HG02884 (cell line): ENCODE measurements around the gene LMO3.

Experiments used
- ATAC-seq: cut with Tn5 transposase; IDR thresholded peaks from one replicate; pipeline ENCODE4 v1.9.1; 2021; ENCODE audit warnings: mild to moderate bottlenecking, moderate library complexity; ENCODE audit not compliant: unreplicated experiment

Gene LMO3

DNA sequence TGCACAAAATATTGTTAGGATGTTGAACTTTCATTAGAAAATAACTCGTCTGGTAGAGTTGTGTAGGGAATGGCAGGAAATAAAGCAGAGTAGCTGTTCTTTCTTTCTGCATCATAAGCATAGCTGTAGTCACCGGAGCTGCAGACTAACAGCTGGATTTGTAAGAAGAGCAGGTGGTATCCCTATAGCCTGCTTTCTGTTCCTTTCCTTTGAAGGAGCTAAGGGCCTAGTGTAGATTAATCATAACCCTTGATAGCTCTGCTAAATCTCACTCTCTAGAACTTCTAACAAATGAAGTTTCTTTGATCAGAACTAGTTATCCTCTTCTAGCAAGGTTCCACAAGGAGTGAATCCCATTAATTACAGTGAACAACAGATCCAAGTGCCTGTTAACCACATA lies 3.5 kb downstream of the LMO3 start:
- no peak for ATAC-seq

DNA sequence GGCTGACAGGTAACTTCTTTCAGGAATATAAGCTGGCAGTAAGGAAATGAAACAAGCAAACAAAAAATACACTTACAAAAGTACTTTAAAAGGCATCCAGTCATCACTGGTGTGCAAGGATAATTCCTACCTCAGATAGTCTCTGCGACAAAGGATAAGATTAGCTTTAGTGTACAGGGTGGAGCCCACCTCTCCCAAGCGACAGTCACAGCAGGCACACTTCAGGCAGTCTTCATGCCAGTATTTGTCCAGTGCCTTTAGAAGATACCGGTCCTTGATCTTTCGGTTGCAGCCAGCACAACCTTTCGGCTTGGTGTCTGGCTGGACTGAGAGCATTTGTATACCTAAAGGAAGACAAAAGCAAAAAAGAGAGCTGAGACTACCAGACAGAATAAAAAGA lies 5.4 kb downstream of the LMO3 start:
- ATAC-seq, result no peak

DNA sequence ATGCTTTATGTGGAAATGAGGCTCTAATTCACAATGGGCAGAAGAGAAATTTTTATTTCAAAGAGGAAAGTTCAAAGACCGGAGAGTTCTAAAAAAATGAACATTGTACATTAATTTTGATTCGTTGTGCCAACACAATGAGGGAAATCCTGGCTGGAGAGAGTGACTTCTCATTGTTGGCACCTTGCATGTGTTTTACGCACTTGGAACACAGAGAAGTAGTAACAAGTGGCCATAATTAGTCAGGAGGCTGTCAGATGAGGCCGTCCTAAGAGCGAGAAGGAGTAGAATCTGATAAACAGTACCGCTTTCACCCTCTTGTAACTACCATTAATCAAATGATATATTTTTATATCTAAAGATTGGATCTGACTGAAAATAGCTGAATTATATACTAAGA lies 6.9 kb downstream of the LMO3 start:
- ATAC-seq, result no peak

DNA sequence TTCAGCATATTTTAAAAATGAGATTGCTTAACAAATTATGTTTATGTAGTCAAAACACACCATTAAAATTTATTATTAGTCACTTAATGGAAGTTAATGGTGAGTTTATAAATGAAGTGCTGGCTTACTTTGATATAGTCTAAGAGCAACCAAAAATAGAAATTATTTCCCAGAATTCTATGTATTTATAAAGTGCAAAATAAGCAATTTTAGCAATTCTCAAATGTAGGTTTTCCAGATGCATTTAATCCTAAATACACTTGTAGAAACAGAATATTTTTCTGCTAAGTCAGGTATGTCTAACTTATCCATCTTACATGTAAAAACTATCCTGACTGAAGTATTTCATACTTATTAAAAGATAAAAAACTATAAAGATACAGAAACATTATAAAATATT lies 11.2 kb downstream of the LMO3 start:
- no peak for ATAC-seq

DNA sequence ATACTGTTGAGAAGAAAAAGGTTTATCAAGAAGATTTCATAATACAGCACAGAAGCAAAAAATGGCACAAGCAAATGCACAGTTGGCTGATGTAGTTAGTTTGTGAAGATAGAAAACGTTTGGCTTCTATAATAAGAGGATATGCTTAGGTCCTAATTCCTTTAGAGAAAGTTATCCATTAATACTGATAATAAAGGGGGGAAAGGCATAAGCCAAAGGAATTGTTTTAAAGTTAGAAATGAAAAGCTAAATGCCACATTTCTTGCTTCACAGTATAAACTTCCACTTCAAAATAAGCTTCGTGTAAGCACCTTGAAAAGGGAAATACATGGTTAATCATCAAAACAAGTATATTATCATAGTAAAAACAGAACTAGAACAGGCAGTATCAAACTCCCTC lies 12.4 kb downstream of the LMO3 start:
- no peak for ATAC-seq

DNA sequence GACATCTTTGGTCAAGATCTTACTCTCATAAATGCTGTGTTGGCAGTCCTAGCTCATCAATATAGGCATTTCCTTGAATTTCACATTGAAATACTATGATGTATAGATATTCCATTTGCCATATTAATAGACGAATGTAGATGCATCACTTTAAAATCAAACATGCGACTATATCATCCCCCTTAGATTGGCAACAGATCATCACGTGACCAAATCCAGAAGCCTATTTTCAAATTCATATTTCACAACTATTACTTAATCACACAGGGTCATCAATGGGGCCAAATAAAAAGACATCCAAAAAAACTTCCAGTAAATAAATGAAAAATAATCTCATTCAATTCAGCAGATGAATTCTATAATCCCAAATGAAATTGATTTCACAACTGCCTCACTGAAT lies 15.3 kb downstream of the LMO3 start:
- ATAC-seq, result no peak

DNA sequence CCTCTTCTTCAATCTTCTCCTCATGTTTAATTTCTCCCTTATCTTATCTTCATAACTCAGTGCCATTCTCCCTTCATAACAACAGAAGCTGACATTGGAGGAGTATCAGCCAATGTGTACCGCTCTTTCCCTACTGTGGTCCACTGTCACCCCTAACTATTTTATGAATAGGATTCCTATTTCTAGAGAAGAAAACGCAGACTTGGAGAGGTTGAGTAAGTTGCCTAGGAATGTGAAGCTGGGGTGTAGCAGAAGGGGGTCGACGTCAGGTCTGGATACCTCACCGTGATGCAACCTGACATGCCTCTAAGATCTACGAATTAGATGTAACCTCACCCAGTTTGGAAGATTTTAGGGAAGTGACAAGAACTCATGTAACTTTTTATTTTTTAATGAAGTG lies 17.1 kb downstream of the LMO3 start:
- no peak for ATAC-seq

DNA sequence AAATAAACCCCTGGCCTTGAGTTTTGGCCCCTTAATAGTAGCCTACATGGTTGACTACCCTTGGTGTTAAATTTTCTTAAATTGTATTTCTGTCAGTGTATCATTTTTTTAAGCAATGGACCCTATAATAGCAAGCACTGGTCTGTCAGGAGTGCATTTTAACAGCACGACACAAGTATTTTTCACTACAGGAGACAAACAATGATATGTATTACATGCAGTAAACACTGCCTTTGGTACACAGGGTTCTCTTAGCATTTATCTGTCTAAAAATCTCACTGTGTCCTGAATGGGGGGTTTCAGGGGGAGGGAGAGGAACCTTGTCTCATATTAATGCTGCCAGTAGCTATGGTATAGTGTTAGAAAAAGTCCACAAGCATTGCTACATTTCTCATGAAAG lies 18.4 kb downstream of the LMO3 start:
- no peak for ATAC-seq

DNA sequence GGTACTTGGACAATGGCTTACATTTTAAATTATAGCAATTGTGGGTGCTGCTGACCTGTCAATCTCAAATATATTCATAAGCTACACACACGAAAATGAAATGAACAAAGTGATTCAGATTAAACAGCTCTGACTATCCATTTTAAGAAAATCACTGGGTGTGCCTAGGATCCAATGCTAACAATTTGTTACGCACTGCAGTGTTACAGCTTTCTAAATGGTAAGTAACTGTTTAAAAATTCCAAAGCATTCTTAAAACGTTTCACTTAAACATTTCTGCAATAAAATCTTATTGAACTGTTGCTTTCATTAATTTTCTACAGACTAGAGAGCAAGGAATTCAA lies 18.9 kb downstream of the LMO3 start:
- no peak for ATAC-seq

DNA sequence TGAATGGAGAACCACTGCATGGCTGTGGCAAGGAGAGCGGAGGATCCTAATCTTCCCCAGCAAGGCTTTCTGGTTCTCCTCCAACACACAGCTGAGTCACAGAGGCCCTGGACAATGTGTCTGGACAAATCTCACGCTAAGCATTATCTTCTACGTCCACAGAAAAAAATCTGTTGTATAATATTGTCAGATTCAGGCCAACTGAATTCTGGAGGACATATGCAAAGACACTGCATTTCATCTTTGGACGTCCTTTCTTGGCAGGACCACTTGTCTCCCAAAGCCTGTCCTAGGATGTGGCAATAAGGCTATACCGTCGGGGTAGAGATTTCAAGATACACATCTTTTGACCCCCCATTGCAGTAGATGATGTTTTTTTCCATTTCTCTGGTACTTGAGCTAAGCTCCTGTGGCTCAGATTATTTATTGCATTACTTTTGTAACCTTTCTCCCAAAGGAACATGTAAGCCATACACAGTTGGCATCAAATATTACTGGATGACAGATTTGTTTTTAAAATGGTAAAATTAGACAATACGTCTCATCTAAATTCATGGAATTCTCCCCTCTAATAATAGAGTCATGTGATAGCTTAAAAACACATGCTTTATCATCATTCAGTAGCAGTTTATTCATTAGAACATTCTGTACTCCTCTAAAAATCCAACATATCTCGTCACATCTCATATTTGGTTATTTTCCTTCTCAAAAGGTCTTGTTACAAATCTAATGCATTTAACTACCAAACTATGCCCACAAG lies 19.4 kb downstream of the LMO3 start:
- no peak for ATAC-seq

DNA sequence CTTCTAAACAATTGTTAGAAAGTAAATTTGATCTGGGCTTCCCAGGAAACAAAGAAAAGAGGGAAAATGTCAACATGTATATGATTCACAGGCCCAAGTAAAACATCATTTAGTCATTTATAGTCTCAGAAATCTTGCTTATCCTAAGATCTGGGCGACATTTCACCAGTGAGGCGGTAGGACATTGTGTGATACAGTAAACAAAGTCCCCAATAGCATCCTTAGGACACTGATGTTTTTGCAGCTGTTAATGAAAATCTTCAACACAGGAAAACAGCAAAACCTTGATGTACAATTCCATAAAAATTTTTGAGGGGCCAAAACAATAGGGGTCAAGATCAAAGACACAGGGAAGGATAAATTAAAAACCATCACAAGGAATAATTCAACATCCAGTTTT lies 20.2 kb downstream of the LMO3 start:
- no peak for ATAC-seq

DNA sequence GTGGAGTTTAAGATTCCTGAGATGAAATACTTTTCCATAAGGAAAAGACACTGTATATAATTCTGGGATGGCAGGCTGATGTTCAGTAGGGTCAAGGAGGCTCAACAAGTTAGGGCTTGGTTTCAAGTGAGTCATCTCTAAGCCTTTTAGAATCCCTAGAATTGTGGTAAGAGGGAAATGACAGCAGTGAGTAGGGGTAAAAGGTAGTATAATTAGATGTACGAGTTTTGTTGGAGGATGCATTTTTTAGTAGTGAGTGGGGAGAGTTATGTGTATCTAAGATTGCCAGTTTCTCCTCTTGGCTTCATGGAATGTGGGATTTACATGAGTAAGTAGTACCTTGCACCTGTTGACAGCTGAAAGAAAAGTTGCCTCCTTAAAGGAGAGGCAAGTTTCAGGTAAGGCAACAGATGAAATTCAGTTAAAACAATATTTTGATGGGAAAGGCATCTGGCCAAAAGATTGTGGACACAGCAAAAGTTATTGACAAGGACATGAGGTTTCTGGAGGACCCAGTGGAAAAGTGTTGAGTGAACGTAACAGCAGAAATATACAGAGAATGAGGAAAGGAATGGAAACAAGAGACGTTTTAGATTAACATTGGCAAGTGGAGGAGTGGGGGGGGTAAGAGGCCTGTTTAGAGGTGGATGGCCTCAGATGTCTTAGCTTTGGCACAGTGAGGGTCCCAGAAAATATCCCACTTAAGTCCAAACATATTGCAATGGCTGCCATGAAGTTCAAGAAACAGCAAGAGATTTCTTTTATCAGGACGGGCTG lies 21.8 kb downstream of the LMO3 start:
- ATAC-seq, result no peak

DNA sequence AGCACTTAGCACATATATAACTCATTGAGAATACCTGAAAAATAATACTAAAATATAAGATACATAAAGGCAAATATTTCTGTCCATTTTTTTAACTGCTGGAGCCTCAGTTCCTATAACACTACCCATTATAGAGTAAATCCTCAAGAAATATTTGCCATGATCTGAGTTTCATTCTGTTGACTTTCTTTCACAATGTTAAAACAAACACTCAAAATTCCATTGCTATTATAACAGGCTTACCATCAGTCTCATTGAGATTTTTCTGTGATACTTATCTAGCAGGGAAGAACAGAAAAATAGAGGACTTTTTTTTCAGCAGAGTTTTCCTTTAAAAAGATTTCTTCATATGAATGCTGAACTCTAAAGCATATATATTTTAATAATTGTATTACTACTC lies 24.5 kb downstream of the LMO3 start:
- no peak for ATAC-seq

DNA sequence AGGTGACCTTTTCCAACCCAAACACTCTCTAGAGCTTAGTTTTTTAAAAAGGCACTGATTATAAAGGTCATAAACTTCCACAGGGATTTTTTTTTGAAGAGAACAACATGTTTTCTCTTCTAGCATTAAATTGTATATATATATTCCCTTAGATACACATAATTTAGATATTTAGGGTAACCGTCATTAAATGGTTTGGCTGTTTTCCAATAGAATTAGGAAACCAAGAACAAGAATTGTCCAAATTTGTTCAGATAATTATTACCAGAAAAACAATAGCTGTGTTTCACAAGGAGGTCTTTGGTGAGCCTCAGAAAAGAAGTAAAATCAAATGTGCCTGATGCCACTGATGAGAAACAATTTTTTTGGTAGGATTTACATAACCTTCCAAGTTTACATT lies 26.9 kb downstream of the LMO3 start:
- no peak for ATAC-seq

DNA sequence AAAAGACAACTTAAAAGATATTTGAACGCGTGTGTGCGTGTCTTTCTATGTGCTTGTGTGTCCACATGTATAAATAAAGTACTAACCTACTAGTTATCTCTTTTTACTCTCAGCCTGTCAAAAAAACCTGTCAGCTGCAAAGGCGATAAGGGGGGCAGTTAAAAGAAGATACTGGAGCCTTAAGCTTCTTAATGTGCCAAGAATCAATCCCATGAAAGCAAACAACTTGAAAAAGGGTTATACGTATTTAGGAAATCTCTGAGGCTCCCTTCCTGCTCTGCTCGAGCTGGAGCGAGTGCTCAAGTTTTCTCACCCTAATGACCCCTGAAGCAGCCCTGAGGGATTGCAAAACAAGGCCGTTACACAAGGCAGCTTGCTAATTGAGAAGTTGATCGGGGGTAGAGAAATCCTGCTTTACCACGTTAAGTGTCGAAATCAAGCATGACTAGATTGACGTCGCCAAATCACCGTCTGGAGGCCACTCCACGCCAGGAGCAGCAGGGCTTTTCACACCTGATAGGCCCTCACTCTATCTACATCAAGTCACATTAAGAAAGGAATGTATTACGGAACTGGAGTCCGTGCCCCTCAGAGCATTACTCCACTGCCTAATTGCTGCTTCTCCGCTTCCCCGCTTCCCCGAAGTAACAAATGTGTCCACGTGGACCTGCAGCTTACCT lies 32.4 kb downstream of the LMO3 start:
- no peak for ATAC-seq

DNA sequence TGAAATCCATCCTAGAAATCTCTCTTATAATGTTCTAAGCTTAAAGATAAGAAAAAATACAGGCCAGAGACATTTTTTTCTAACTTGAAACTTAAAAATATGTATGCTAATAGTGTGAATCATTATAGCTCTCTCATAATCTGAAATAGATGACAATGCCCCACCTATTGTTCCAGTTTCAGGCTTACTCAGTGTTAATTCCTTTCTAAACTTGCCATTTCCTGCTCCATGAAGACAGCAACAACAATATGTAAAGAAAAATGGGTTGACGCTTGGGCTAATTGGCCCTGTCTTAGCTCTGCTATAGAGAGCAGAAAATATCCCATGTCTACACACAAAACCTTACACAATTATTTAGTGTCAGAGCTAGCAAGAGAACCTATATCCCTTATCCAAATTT lies 37.1 kb downstream of the LMO3 start:
- peak; percentile 86 for ATAC-seq

DNA sequence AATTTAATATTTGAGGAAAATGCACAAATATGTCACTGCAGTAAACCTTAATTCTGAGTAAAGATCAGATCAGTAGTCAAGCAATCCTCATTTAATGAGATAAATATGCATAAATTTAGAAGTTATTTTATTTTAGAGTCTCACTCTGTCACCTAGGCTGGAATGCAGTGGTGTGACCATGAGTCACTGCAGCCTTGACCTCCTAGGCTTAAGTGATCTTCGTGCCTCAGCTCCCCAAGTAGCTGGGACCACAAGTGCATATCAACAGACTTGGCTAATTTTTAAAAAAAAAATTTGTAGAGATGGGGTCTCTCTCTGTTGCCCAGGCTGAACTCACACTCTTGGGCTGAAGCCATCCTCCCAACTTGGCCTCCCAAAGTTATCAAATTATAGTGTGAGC lies 41.3 kb downstream of the LMO3 start:
- no peak for ATAC-seq

DNA sequence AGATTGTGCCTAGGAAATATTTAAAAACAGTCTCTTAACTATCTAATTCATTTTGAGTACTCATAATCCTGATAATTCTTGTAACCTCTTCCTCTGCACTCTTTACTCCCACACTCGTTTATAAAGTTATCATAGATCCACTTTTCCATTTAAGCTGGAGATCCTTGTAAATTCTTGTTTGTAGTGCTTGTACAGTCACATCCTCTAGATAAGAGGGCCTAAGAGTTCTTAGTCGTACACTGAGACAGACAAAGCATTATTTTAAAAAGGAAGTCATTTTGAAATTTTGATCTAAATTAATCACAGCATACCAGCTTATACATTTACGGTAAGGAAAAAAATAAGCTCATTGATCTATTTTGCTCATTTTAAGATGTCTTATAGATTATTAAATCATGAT lies 42.5 kb downstream of the LMO3 start:
- ATAC-seq, result no peak

DNA sequence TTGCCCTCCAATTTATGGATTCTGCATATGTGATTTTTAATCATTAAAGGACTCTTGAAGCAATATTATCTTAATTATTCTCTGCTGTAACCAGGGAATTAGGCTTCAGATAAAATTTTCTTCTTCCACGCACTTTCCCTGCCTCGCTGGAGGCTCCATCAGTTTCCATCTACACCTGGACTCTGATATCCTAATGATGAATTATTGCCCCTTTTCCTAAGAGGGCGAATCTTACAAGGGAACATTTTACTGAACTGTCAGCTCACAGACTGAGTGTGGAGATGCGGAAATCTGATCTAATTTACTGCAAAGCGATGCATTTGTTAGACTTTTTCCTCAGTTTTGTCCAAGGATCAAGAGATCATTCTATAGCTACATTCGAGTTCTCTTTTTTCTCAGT lies 43.0 kb downstream of the LMO3 start:
- no peak for ATAC-seq

DNA sequence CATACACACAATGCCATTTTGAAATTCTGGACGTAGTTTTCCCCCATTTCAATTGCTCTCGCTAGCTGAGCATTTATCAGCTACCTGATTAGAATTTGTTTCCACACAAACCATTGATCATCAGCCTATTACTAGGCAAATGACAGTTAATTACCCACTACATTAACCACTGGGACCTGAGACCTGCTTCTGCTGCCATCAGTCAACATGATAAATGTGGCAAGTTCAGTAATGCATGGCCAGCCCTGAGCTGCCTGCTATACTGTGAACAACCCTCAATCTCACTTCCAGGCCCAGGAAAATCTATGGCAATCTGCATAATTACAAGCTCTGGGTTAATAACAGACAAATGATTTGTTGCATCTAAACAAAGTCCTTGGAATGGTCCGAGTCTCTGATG lies 43.5 kb downstream of the LMO3 start:
- no peak for ATAC-seq

DNA sequence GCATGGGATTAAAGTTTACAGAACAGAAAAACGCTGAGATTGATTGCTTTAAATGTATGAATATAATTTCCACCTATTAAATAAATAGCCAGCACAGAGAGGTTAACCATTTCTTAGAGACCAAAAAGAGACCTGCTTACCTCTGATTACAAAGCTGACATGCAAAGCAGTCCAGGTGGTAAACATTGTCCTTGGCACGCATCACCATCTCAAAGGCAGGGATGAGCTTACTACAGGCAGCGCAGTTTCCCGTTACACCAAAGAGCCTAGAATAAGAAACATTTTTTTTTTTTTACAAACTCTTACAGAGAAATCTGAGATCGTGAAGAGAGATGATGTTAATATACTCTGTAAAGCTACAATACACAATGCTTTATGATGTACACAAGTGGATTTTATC lies 45.7 kb downstream of the LMO3 start:
- ATAC-seq, result no peak

DNA sequence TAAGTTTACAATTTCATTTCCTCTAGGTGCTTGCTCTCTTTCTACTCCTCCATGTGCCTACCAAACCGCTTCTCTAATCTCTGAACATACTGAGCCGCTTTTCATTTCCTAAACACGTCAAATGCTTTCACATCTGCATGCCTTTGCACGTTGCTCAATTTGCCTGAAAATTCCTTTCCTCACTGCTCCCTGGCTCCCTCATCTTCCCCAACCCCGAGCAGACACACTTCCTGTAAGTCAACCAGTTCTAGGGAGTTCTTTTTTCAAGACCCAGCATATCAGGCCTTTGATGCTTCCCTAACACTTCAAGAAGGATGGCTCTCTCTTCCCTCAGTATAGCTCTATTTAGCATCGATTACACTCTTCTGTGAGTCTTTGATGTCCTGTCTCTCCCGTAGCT lies 50.3 kb downstream of the LMO3 start:
- ATAC-seq, result no peak
